ENCODE results near the gene KRT16. TPM values are rescaled to one million over a fixed set of nuclear protein-coding genes. Genes with fewer than 3 reads are reported as not detected.
"Not testable (repeated sequence)": the region's sequence is repeated elsewhere in the genome, so short reads cannot be mapped to it uniquely, and the experiment has no call there.

KRT16 gene
- total RNA-seq, 4 donors from 2014 or later: 1.3 to 2.0 TPM; not detected in 2

DNA sequence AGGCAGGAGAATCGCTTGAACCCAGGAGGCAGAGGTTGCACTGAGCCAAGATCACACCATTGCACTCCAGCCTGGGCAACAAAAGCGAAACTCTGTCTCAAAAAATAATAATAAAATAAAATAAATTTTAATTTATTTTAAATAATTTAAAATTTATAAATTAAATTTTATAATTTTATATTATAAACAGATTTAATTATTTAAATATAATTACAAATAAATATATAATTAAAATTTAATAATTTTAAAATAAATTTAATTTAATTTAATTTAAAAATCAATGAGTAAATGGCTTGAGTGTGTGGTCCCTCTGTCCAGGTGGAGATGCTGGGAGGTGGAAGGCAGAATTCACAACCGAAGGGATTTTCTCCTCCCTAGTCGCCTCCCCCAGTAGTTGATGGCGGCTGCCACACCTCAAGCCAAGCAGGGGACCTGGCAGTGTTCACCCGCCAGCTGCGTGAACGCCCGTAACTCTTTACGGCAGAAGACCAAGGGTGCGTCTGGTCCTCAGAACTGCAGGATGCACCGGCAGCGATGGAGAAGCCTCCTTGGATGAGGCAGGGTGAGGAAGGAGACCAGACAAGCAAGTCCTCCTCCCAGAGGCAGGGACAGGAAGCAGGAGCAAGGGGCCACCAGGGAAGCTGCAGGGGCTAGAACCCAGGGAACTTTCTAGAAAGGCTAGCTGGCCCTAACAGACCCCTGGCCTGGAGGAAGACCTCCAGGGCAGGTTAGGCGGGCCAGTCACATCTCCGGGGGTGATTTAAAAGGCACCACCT, 34.7 kb upstream of the KRT16 start:
- Histone ChIP-seq H3K9me3 (no peaks in the 10 kb centered on the region), H3K36me3 (no peaks in the 10 kb centered on the region), H3K27ac (no peak overlapping the region), H3K27me3 (no peaks in the 10 kb centered on the region), H3K4me3 (replicated peaks in 1 of 3) (no peak overlapping the region), H3K4me1 (peaks cover 21 to 31% of the 10 kb centered on the region in 2 donors)
- WGBS, 2 donors: 79 to 88% methylated on average over 13 to 15 of the region's 15 CpGs
- no peak for TF ChIP-seq POLR2A (IDR thresholded peaks at IDR 0.05)
- TF ChIP-seq, protein P1, sequence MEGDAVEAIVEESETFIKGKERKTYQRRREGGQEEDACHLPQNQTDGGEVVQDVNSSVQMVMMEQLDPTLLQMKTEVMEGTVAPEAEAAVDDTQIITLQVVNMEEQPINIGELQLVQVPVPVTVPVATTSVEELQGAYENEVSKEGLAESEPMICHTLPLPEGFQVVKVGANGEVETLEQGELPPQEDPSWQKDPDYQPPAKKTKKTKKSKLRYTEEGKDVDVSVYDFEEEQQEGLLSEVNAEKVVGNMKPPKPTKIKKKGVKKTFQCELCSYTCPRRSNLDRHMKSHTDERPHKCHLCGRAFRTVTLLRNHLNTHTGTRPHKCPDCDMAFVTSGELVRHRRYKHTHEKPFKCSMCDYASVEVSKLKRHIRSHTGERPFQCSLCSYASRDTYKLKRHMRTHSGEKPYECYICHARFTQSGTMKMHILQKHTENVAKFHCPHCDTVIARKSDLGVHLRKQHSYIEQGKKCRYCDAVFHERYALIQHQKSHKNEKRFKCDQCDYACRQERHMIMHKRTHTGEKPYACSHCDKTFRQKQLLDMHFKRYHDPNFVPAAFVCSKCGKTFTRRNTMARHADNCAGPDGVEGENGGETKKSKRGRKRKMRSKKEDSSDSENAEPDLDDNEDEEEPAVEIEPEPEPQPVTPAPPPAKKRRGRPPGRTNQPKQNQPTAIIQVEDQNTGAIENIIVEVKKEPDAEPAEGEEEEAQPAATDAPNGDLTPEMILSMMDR (IDR thresholded peaks at IDR 0.05): no peak
- intact Hi-C loops (cut with DNase I): loop anchor here (5.0 kb wide), 2 partner anchors 100 to 740 kb away; no protein-coding TSS in a partner anchor
- no peak for DNase-seq

GRCh38 chr17:41642252-41643156, 29.9 kb upstream of the KRT16 start:
- TF ChIP-seq, protein P1 (IDR thresholded peaks at IDR 0.05): no peak
- no peak for TF ChIP-seq POLR2A (IDR thresholded peaks at IDR 0.05)
- 86% methylated on average over 12 to 13 of the region's 13 CpGs for WGBS, 2 donors
- intact Hi-C loops (cut with DNase I): no loop called here
- H3K4me3 ChIP-seq (replicated peaks in 1 of 3): no peak overlapping the region
- DNase-seq: no peak
- H3K36me3 ChIP-seq: no peaks in the 10 kb centered on the region
- no peaks in the 10 kb centered on the region for H3K9me3 ChIP-seq
- H3K4me1 ChIP-seq: no peaks in the 10 kb centered on the region
- H3K27me3 ChIP-seq: no peaks in the 10 kb centered on the region
- H3K27ac ChIP-seq: no peak overlapping the region

- 95 to 96% methylated on average over 4 to 5 of the region's 5 CpGs for WGBS, 2 donors
- H3K4me3 ChIP-seq (replicated peaks in 1 of 3); H3K27ac ChIP-seq; DNase-seq; H3K9me3 ChIP-seq; H3K36me3 ChIP-seq; H3K4me1 ChIP-seq; intact Hi-C loops (cut with DNase I); H3K27me3 ChIP-seq: not testable (repeated sequence)
These were observed 28.0 kb upstream of the KRT16 start for GRCh38 chr17:41640596-41640995.

DNA sequence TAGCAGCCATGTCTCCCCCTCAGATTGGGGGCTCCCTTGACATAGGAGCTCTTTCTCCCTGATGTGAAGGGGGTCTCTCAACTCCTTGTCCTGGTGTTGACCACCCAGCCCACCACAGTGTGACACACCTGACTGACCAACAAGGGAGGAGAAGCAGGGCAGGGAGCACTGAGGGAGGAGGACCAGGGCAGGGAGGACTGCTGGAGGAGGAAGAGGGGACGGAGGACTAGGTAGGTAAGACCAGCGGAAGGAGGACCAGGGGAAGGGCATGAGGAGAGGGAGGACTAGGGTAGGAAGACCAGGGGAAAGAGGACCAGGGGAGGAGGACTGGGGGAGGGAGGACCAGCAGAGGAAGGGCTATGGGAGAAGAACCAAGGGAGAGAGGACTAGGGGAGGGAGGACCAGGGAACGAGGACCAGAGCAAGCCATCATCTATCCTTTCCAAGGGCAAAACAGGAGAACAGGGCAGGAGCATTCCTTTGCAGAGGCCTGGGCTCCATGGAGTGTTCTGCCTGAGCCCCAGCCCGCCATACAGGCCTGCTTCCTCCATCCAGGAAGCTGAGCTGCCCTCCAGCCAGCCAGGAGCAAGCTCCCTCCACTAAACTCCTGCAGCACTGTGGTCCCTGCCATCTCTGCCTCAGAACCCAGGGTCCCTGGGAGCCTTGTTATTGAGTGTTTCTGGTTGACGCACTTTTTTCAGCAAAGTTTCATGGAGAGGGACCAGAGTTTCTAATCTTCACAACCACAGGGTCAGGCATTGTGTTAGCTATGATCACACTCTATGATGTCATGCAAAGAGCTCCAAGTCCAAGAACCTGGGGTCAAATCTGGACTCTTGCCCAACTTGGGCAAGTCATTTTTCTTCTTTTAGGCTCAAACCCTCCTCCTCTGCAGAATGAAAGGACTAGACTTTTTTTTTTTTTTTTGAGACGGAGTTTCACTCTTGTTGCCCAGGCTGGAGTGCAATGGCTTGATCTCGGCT, 27.2 kb upstream of the KRT16 start:
- WGBS, 2 donors: 89 to 95% methylated on average over 7 of the region's 7 CpGs
- DNase-seq: no peak
- Histone ChIP-seq H3K4me1 (peaks cover 0 to 3% of the 10 kb centered on the region in 2 donors), H3K4me3 (replicated peaks in 1 of 3) (no peak overlapping the region), H3K27me3 (no peaks in the 10 kb centered on the region), H3K9me3 (no peaks in the 10 kb centered on the region), H3K27ac (no peak overlapping the region), H3K36me3 (no peaks in the 10 kb centered on the region)
- intact Hi-C loops (cut with DNase I): no loop called here
- no peak for TF ChIP-seq POLR2A (IDR thresholded peaks at IDR 0.05)
- TF ChIP-seq, protein P1 (IDR thresholded peaks at IDR 0.05): no peak

DNA sequence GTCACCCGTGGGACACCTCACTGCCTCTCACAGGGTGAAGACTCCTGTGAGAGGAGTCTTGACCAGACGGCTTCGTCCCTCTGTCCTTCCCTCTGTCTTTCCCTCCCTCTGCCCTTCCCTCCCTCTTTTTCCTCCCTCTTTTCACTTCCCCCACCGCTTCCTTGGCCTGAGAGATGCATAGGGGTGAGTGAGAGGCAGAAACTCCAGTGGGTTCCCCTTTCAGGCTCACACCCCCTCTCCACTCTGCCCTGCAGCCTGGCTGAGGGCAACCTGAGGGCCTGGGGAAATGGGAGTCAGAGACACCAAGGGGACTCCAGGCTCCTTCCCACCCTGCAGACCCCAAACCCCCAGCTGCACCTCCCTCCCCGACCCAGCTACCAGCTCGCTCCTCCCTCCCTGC, 26.4 kb upstream of the KRT16 start:
- intact Hi-C loops (cut with DNase I): no loop called here
- 75 to 80% methylated on average over 4 to 6 of the region's 6 CpGs for WGBS, 2 donors
- Histone ChIP-seq H3K36me3 (no peaks in the 10 kb centered on the region), H3K27ac (no peak overlapping the region), H3K4me1 (peaks cover 0 to 3% of the 10 kb centered on the region in 2 donors), H3K4me3 (replicated peaks in 1 of 3) (no peak overlapping the region), H3K27me3 (no peaks in the 10 kb centered on the region), H3K9me3 (no peaks in the 10 kb centered on the region)
- TF ChIP-seq POLR2A (IDR thresholded peaks at IDR 0.05): no peak
- TF ChIP-seq, protein P1 (IDR thresholded peaks at IDR 0.05): no peak
- DNase-seq: no peak
